HEK293 (cell line): Measurements from ENCODE around the gene CENPF.

Source experiments
- CTCF ChIA-PET: fragments of 350-600 bp; formaldehyde crosslinking; extraction: SDS; loops from one replicate; lab custom pipeline; 2021; ENCODE audit warnings: antibody characterized with exemption; lab: Yijun Ruan, JAX
- POLR2A ChIA-PET: fragments of 300-600 bp; formaldehyde crosslinking; extraction: SDS; loops from one replicate; lab custom pipeline; 2020; ENCODE audit warnings: antibody characterized with exemption, inconsistent platforms; lab: Yijun Ruan, JAX
- H3K27ac ChIP-seq: fragments of 200-500 bp; sonication (Bioruptor generic); 2 replicates; pipeline ENCODE4 v1.5.1; 2014; ENCODE audit warnings: low read depth, low read length, control low read depth, inconsistent platforms; ENCODE audit errors: extremely low read depth
- H3K36me3 ChIP-seq, 2 experiments: fragments of 200-500 bp in 1 of 2; sonication (Bioruptor generic) in 1 of 2; 1 replicate in 1 of 2; 2 replicates in 1 of 2; pipeline ENCODE4 v1.5.1; 2014 to 2017; ENCODE audit warnings: inconsistent platforms in 2 of 2, low read length in 2 of 2; ENCODE audit not compliant: control insufficient read depth in 2 of 2, insufficient read depth in 1 of 2
- H3K4me1 ChIP-seq: fragments of 200-500 bp; sonication (Bioruptor generic); 2 replicates; pipeline ENCODE4 v1.5.1; 2014; ENCODE audit warnings: mild to moderate bottlenecking, low read length, inconsistent platforms; ENCODE audit not compliant: control insufficient read depth, insufficient read depth
- H3K4me3 ChIP-seq: 2 replicates; pipeline ENCODE4 v1.5.1; 2011; ENCODE audit warnings: low read depth, mild to moderate bottlenecking, control low read depth, low read length, moderate library complexity
- H3K9me3 ChIP-seq: fragments of 200-500 bp; sonication (Bioruptor generic); 2 replicates; pipeline ENCODE4 v1.5.1; 2014; ENCODE audit warnings: low read depth, low read length, inconsistent platforms; ENCODE audit not compliant: control insufficient read depth, insufficient read depth
- MEIS1 ChIP-seq: sonication (generic); formaldehyde crosslinking; IDR thresholded peaks from 2 replicates; pipeline ENCODE4 v1.8.1; 2022; ENCODE audit warnings: missing genetic modification reagents, mild to moderate bottlenecking, borderline replicate concordance
- MZF1 ChIP-seq: fragments of 450-650 bp; formaldehyde crosslinking; IDR thresholded peaks from 2 replicates; pipeline ENCODE4 v1.5.1; 2017; ENCODE audit warnings: missing biosample characterization, missing genetic modification characterization, borderline replicate concordance
- REPIN1 ChIP-seq: fragments of 450-650 bp; formaldehyde crosslinking; IDR thresholded peaks from 2 replicates; pipeline ENCODE4 v1.5.1; 2017; ENCODE audit warnings: missing biosample characterization, missing genetic modification characterization, low read depth
- REST ChIP-seq: fragments of 450-650 bp; formaldehyde crosslinking; IDR thresholded peaks from 2 replicates; pipeline ENCODE4 v1.5.1; 2016; ENCODE audit warnings: missing biosample characterization, missing genetic modification characterization
- SCRT1 ChIP-seq: fragments of 450-650 bp; formaldehyde crosslinking; IDR thresholded peaks from 2 replicates; pipeline ENCODE4 v1.5.1; 2016; ENCODE audit warnings: missing biosample characterization, missing genetic modification characterization, borderline replicate concordance
- ZBTB1 ChIP-seq: fragments of 450-650 bp; formaldehyde crosslinking; IDR thresholded peaks from 2 replicates; pipeline ENCODE4 v1.5.1; 2016; ENCODE audit warnings: missing biosample characterization, missing genetic modification characterization
- ZNF132 ChIP-seq: fragments of 450-650 bp; formaldehyde crosslinking; IDR thresholded peaks from 2 replicates; pipeline ENCODE4 v1.5.1; 2017; ENCODE audit warnings: missing biosample characterization, missing genetic modification characterization, borderline replicate concordance
- ZNF133 ChIP-seq: fragments of 450-650 bp; formaldehyde crosslinking; IDR thresholded peaks from 2 replicates; pipeline ENCODE4 v1.5.1; 2016; ENCODE audit warnings: missing biosample characterization, missing genetic modification characterization
- ZNF138 ChIP-seq: fragments of 450-650 bp; formaldehyde crosslinking; IDR thresholded peaks from 2 replicates; pipeline ENCODE4 v1.5.1; 2016; ENCODE audit warnings: missing biosample characterization, missing genetic modification characterization, borderline replicate concordance
- ZNF155 ChIP-seq: fragments of 450-650 bp; formaldehyde crosslinking; IDR thresholded peaks from 2 replicates; pipeline ENCODE4 v1.5.1; 2016; ENCODE audit warnings: missing biosample characterization, missing genetic modification characterization
- ZNF184 ChIP-seq: fragments of 450-650 bp; IDR thresholded peaks from 2 replicates; pipeline ENCODE4 v1.5.1; 2018; ENCODE audit warnings: missing biosample characterization, mild to moderate bottlenecking, missing genetic modification characterization
- ZNF19 ChIP-seq: fragments of 450-650 bp; formaldehyde crosslinking; IDR thresholded peaks from 2 replicates; pipeline ENCODE4; 2016; ENCODE audit warnings: missing biosample characterization, missing genetic modification characterization, low read depth
- ZNF211 ChIP-seq: fragments of 450-650 bp; formaldehyde crosslinking; IDR thresholded peaks from 2 replicates; pipeline ENCODE4 v1.5.1; 2016; ENCODE audit warnings: low read depth, missing biosample characterization, missing genetic modification characterization
- ZNF223 ChIP-seq: fragments of 450-650 bp; formaldehyde crosslinking; IDR thresholded peaks from 2 replicates; pipeline ENCODE4 v1.5.1; 2016; ENCODE audit warnings: missing biosample characterization, missing genetic modification characterization
- ZNF266 ChIP-seq: fragments of 450-650 bp; formaldehyde crosslinking; IDR thresholded peaks from 2 replicates; pipeline ENCODE4 v1.5.1; 2016; ENCODE audit warnings: missing biosample characterization, missing genetic modification characterization, low read depth
- ZNF37A ChIP-seq: fragments of 450-650 bp; IDR thresholded peaks from 2 replicates; pipeline ENCODE4 v1.5.1; 2018; ENCODE audit warnings: missing biosample characterization, missing genetic modification characterization
- ZNF433 ChIP-seq: fragments of 450-650 bp; formaldehyde crosslinking; IDR thresholded peaks from 2 replicates; pipeline ENCODE4 v1.5.1; 2016; ENCODE audit warnings: missing biosample characterization, missing genetic modification characterization, low read depth
- ZNF449 ChIP-seq: fragments of 450-650 bp; formaldehyde crosslinking; IDR thresholded peaks from 2 replicates; pipeline ENCODE4 v1.5.1; 2017; ENCODE audit warnings: missing biosample characterization, mild to moderate bottlenecking, missing genetic modification characterization, moderate library complexity
- ZNF473 ChIP-seq: fragments of 450-650 bp; formaldehyde crosslinking; IDR thresholded peaks from 2 replicates; pipeline ENCODE4 v1.5.1; 2017; ENCODE audit warnings: missing biosample characterization, missing genetic modification characterization
- ZNF548 ChIP-seq: fragments of 450-650 bp; formaldehyde crosslinking; IDR thresholded peaks from 2 replicates; pipeline ENCODE4 v1.5.1; 2016; ENCODE audit warnings: missing biosample characterization, missing genetic modification characterization
- ZNF580 ChIP-seq: fragments of 450-650 bp; formaldehyde crosslinking; IDR thresholded peaks from 2 replicates; pipeline ENCODE4 v1.5.1; 2016; ENCODE audit warnings: missing biosample characterization, missing genetic modification characterization
- ZNF585B ChIP-seq: fragments of 450-650 bp; formaldehyde crosslinking; IDR thresholded peaks from 2 replicates; pipeline ENCODE4 v1.5.1; 2016; ENCODE audit warnings: missing biosample characterization, missing genetic modification characterization
- TF ChIP-seq, protein P1 (sequence below): fragments of 450-650 bp; IDR thresholded peaks from 2 replicates; pipeline ENCODE4 v1.5.1; 2018; ENCODE audit warnings: missing biosample characterization, mild to moderate bottlenecking, missing genetic modification characterization
- TF ChIP-seq, protein P2 (sequence below): fragments of 450-650 bp; formaldehyde crosslinking; IDR thresholded peaks from 2 replicates; pipeline ENCODE4 v1.5.0; 2017; ENCODE audit warnings: missing biosample characterization, missing genetic modification characterization, borderline replicate concordance
- TF ChIP-seq, protein P3 (sequence below): fragments of 450-650 bp; formaldehyde crosslinking; IDR thresholded peaks from 2 replicates; pipeline ENCODE4 v1.5.1; 2016; ENCODE audit warnings: missing biosample characterization, missing genetic modification characterization

The CENPF gene

GRCh38 chr1:214645712-214646111 lies 42.7 kb downstream of the CENPF start:
- Histone ChIP-seq H3K27ac (no peak overlapping the region), H3K36me3 (peaks cover 30 to 94% of the 10 kb centered on the region in 2 experiments), H3K4me3 (no peak overlapping the region), H3K9me3 (no peaks in the 10 kb centered on the region), H3K4me1 (no peaks in the 10 kb centered on the region)
- ChIA-PET POLR2A (no interaction called here), CTCF (interaction anchor here (0.5 to 1.2 kb wide), 2 partner anchors 10 to 559 kb away, joined by 3 to 4 read pairs; no protein-coding TSS in a partner anchor)
- TF ChIP-seq REST (tag by site-specific recombination): no peak
- no peak for TF ChIP-seq ZNF585B (tag by site-specific recombination)
- no peak for TF ChIP-seq ZNF211 (tag by site-specific recombination)
- no peak for TF ChIP-seq SCRT1 (tag by site-specific recombination)
- TF ChIP-seq ZNF132 (tag by site-specific recombination): no peak
- no peak for TF ChIP-seq ZNF433 (tag by site-specific recombination)
- no peak for TF ChIP-seq ZNF37A (tag by site-specific recombination)
- TF ChIP-seq ZNF548 (tag by site-specific recombination): no peak
- no peak for TF ChIP-seq REPIN1 (tag by site-specific recombination)
- TF ChIP-seq ZNF223: no peak
- no peak for TF ChIP-seq ZNF133 (tag by site-specific recombination)

GRCh38 chr1:214648801-214649200 lies 45.8 kb downstream of the CENPF start:
- no peak for TF ChIP-seq ZNF138 (tag by site-specific recombination)
- TF ChIP-seq, protein P1, sequence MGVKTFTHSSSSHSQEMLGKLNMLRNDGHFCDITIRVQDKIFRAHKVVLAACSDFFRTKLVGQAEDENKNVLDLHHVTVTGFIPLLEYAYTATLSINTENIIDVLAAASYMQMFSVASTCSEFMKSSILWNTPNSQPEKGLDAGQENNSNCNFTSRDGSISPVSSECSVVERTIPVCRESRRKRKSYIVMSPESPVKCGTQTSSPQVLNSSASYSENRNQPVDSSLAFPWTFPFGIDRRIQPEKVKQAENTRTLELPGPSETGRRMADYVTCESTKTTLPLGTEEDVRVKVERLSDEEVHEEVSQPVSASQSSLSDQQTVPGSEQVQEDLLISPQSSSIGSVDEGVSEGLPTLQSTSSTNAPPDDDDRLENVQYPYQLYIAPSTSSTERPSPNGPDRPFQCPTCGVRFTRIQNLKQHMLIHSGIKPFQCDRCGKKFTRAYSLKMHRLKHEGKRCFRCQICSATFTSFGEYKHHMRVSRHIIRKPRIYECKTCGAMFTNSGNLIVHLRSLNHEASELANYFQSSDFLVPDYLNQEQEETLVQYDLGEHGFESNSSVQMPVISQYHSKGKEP: no peak
- TF ChIP-seq ZNF580 (tag by site-specific recombination): no peak
- TF ChIP-seq ZNF433 (tag by site-specific recombination): no peak
- TF ChIP-seq ZNF266 (tag by site-specific recombination): no peak
- TF ChIP-seq ZNF473 (tag by site-specific recombination): no peak
- TF ChIP-seq, protein P2, sequence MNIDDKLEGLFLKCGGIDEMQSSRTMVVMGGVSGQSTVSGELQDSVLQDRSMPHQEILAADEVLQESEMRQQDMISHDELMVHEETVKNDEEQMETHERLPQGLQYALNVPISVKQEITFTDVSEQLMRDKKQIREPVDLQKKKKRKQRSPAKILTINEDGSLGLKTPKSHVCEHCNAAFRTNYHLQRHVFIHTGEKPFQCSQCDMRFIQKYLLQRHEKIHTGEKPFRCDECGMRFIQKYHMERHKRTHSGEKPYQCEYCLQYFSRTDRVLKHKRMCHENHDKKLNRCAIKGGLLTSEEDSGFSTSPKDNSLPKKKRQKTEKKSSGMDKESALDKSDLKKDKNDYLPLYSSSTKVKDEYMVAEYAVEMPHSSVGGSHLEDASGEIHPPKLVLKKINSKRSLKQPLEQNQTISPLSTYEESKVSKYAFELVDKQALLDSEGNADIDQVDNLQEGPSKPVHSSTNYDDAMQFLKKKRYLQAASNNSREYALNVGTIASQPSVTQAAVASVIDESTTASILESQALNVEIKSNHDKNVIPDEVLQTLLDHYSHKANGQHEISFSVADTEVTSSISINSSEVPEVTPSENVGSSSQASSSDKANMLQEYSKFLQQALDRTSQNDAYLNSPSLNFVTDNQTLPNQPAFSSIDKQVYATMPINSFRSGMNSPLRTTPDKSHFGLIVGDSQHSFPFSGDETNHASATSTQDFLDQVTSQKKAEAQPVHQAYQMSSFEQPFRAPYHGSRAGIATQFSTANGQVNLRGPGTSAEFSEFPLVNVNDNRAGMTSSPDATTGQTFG (tag by site-specific recombination): no peak
- no peak for TF ChIP-seq MEIS1
- no peak for TF ChIP-seq ZNF449 (tag by site-specific recombination)
- TF ChIP-seq ZNF19 (tag by site-specific recombination): no peak
- no peak for TF ChIP-seq MZF1
- TF ChIP-seq, protein P3, sequence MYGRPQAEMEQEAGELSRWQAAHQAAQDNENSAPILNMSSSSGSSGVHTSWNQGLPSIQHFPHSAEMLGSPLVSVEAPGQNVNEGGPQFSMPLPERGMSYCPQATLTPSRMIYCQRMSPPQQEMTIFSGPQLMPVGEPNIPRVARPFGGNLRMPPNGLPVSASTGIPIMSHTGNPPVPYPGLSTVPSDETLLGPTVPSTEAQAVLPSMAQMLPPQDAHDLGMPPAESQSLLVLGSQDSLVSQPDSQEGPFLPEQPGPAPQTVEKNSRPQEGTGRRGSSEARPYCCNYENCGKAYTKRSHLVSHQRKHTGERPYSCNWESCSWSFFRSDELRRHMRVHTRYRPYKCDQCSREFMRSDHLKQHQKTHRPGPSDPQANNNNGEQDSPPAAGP (tag by site-specific recombination): no peak
- TF ChIP-seq ZBTB1: no peak
- no peak for TF ChIP-seq ZNF184 (tag by site-specific recombination)
- TF ChIP-seq ZNF155: no peak
- Histone ChIP-seq H3K4me1 (no peaks in the 10 kb centered on the region), H3K9me3 (no peaks in the 10 kb centered on the region), H3K27ac (no peak overlapping the region), H3K36me3 (peaks cover 48 to 89% of the 10 kb centered on the region in 2 experiments), H3K4me3 (no peak overlapping the region)
- POLR2A ChIA-PET: no interaction called here
- CTCF ChIA-PET: interaction anchor here (2.1 to 2.4 kb wide), 2 partner anchors 11 to 20 kb away, joined by 9 to 11 read pairs; no protein-coding TSS in a partner anchor
